Uterus (tissue), 4 donors: Measurements from ENCODE around the gene HSFX4. TPM values are rescaled to one million over a fixed set of nuclear protein-coding genes. Genes with fewer than 3 reads are reported as not detected.
"Not testable (repeated sequence)": the region's sequence is repeated elsewhere in the genome, so short reads cannot be mapped to it uniquely, and the experiment has no call there.

Experiments
- DNase-seq, 2 donors: peaks; one replicate each; pipeline ENCODE4 v3.0.0-alpha.2; 2019 to 2020
- H3K27ac ChIP-seq, 2 donors: fragments of 200-600 bp; sonication (generic); 1 replicate in 1 of 2; 2 replicates in 1 of 2; pipeline ENCODE4 v1.5.1; 2016 to 2018
- H3K27me3 ChIP-seq, 2 donors: fragments of 200-600 bp; sonication (generic); one replicate each; pipeline ENCODE4 v1.5.1; 2018 to 2019; ENCODE audit warnings: control low read depth in 1 of 2
- H3K36me3 ChIP-seq, 2 donors: fragments of 200-600 bp; sonication (generic); one replicate each; pipeline ENCODE4 v1.5.1; 2019; ENCODE audit warnings: control low read depth in 1 of 2
- H3K4me1 ChIP-seq, 2 donors: fragments of 200-600 bp; sonication (generic); one replicate each; pipeline ENCODE4 v1.5.1; 2018 to 2019; ENCODE audit warnings: control low read depth in 1 of 2
- H3K4me3 ChIP-seq, 2 donors: fragments of 200-600 bp; sonication (generic); 1 replicate in 1 of 2; 2 replicates in 1 of 2; pipeline ENCODE4 v1.5.1; 2018 to 2019; ENCODE audit warnings: mild to moderate bottlenecking in 1 of 2
- H3K9me3 ChIP-seq, 2 donors: fragments of 200-600 bp; sonication (generic); one replicate each; pipeline ENCODE4 v1.5.1; 2019; ENCODE audit warnings: control low read depth in 1 of 2
- CTCF ChIP-seq, 4 experiments: fragments of 200-600 bp in 2 of 4; fragments of 450-650 bp in 2 of 4; sonication (generic) in 2 of 4; IDR thresholded peaks; one replicate each; pipeline ENCODE4 v1.5.1; 2016 to 2019; ENCODE audit warnings: antibody characterized with exemption in 4 of 4, mild to moderate bottlenecking in 2 of 4, moderate library complexity in 1 of 4
- POLR2A ChIP-seq, 2 donors: fragments of 450-650 bp; IDR thresholded peaks; one replicate each; pipeline ENCODE4 v1.6.1; 2016; ENCODE audit warnings: antibody characterized with exemption in 2 of 2, mild to moderate bottlenecking in 1 of 2, moderate library complexity in 1 of 2
- intact Hi-C: fragments of 100-400 bp; cut with DNase I; formaldehyde crosslinking; loops from one replicate; pipeline ENCODE4 v1.15.1; 2023; ENCODE audit warnings: low total_unique reads
- total RNA-seq, 4 donors: library from RNA; depleted of rRNA in 3 of 4; stranded (reverse); fragments of >200 nt in 3 of 4; gene quantifications; one replicate each; pipeline versions ENCODE4 v1.1.0 to v1.2.4, GENCODE V29; 2014 to 2023
- donor health status: DM: yes; HTN: yes; CAD: no.

HSFX4 gene
- not detected for total RNA-seq

DNA sequence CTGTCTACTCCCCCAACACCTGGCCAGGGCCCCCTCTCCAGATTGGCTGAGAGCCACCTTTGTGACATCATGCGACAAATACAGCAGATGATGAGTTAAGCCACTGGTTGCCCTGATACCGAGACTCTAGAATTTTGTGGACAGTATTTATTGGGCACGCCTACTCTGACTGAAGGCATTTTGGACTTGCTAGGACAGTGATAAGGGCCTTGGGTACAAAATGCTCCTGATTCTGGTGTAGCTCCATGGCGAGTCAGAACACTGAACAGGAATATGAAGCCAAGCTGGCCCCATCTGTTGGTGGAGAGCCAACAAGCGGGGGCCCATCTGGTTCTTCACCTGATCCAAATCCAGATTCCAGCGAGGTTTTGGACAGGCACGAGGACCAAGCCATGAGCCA, at the start of gene HSFX4:
TSS of gene HSFX4 (plus strand) at position 174 of the 400 bp plus-strand sequence. CDS start at position 246, 72 bp downstream.
- H3K4me1 ChIP-seq, DNase-seq, intact Hi-C loops, H3K27me3 ChIP-seq, H3K9me3 ChIP-seq, H3K4me3 ChIP-seq, H3K36me3 ChIP-seq, H3K27ac ChIP-seq: not testable (repeated sequence)

GRCh38 chrX:149881081-149881711, 48.2 kb upstream of the HSFX4 start, which contains the start of gene MAGEA8:
MAGEA8 (plus strand) TSS chrX:149881183; CDS start chrX:149884273, 3,090 bp downstream.
- no peak within 1 kb of the TSS for H3K27ac ChIP-seq
- no peak within 1 kb of the TSS for H3K4me3 ChIP-seq
- H3K4me1 ChIP-seq = no peaks in the 10 kb centered on the region
- TF ChIP-seq CTCF (IDR thresholded peaks at IDR 0.05) (no peak), POLR2A (IDR thresholded peaks at IDR 0.05) (no peak)
- no peaks in the 10 kb centered on the region for H3K9me3 ChIP-seq
- intact Hi-C loops = no loop called here
- no peak for DNase-seq
- no peaks in the 10 kb centered on the region for H3K27me3 ChIP-seq
- H3K36me3 ChIP-seq = no peaks in the 10 kb centered on the region

DNA sequence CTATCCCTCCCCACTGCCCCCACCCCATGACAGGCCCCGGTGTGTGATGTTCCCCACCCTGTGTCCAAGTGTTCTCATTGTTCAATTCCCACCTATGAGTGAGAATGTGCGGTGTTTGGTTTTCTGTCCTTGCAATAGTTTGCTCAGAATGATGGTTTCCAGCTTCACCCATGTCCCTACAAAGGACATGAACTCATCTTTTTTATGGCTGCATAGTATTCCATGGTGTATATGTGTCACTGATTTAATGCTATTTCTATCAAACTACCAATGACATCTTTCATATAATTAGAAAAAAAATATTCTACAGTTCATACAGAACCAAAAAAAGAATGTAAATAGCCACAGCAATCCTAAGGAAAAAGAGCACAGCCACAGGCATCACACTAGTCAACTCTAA, 38.5 kb upstream of the HSFX4 start:
- DNase-seq, H3K27ac ChIP-seq, intact Hi-C loops, H3K27me3 ChIP-seq, H3K4me3 ChIP-seq, H3K4me1 ChIP-seq, H3K9me3 ChIP-seq, H3K36me3 ChIP-seq: not testable (repeated sequence)

- TF ChIP-seq POLR2A (IDR thresholded peaks at IDR 0.05) (no peak), CTCF (IDR thresholded peaks at IDR 0.05) (no peak)
- intact Hi-C loops = no loop called here
These were observed 30.8 kb upstream of the HSFX4 start for GRCh38 chrX:149898554-149898953.

GRCh38 chrX:149903889-149904748, 25.3 kb upstream of the HSFX4 start:
- intact Hi-C loops = no loop called here
- TF ChIP-seq CTCF (IDR thresholded peaks at IDR 0.05) = no peak
- no peak for TF ChIP-seq POLR2A (IDR thresholded peaks at IDR 0.05)
- H3K4me1 ChIP-seq = no peaks in the 10 kb centered on the region
- no peak overlapping the region for H3K4me3 ChIP-seq
- H3K36me3 ChIP-seq = no peaks in the 10 kb centered on the region
- no peaks in the 10 kb centered on the region for H3K9me3 ChIP-seq
- H3K27me3 ChIP-seq = no peaks in the 10 kb centered on the region
- no peak overlapping the region for H3K27ac ChIP-seq
- DNase-seq = no peak

More at GRCh38 chrX:149898554-149898953, 30.8 kb upstream of the HSFX4 start:
- no peak for DNase-seq
- Histone ChIP-seq H3K27me3 (peaks cover 0 to 3% of the 10 kb centered on the region in 2 donors), H3K9me3 (no peaks in the 10 kb centered on the region), H3K4me3 (no peak overlapping the region), H3K4me1 (no peaks in the 10 kb centered on the region), H3K36me3 (no peaks in the 10 kb centered on the region), H3K27ac (no peak overlapping the region)

- no peaks in the 10 kb centered on the region for H3K27me3 ChIP-seq
- no peak overlapping the region for H3K27ac ChIP-seq
- no peaks in the 10 kb centered on the region for H3K9me3 ChIP-seq
- H3K4me1 ChIP-seq = no peaks in the 10 kb centered on the region
- no peaks in the 10 kb centered on the region for H3K36me3 ChIP-seq
- H3K4me3 ChIP-seq = no peak overlapping the region
- intact Hi-C loops = no loop called here
- no peak for DNase-seq
- TF ChIP-seq POLR2A (IDR thresholded peaks at IDR 0.05) (no peak), CTCF (IDR thresholded peaks at IDR 0.05) (no peak)
These were observed 21.1 kb upstream of the HSFX4 start for GRCh38 chrX:149908308-149908707.
